ENCODE measurements around the gene KIF21A.
"Not testable (repeated sequence)": the region's sequence is repeated elsewhere in the genome, so short reads cannot be mapped to it uniquely, and the experiment has no call there.

Gene KIF21A

GRCh38 chr12:39343665-39344064 is 99.3 kb downstream of the KIF21A start:
- no peak for DNase-seq

GRCh38 chr12:39341761-39342160 is 101.2 kb downstream of the KIF21A start:
- no peak for DNase-seq

GRCh38 chr12:39341179-39341578 is 101.7 kb downstream of the KIF21A start:
- DNase-seq = no peak

- DNase-seq = no peak
Observed at GRCh38 chr12:39332661-39333175, 110.2 kb downstream of the KIF21A start.

- DNase-seq = no peak
Observed at GRCh38 chr12:39331539-39332261, 111.2 kb downstream of the KIF21A start.

- DNase-seq = no peak
Observed at GRCh38 chr12:39329876-39330275, 113.0 kb downstream of the KIF21A start.

GRCh38 chr12:39329018-39329417 is 113.9 kb downstream of the KIF21A start:
- DNase-seq = no peak

- no peak for DNase-seq
Observed at GRCh38 chr12:39327965-39328364, 115.0 kb downstream of the KIF21A start.

GRCh38 chr12:39327510-39327909 is 115.4 kb downstream of the KIF21A start:
- no peak for DNase-seq

- no peak for DNase-seq
Observed at GRCh38 chr12:39319180-39319579, 123.7 kb downstream of the KIF21A start.

GRCh38 chr12:39314547-39314946 is 128.4 kb downstream of the KIF21A start:
- DNase-seq = no peak

- no peak for DNase-seq
Observed at GRCh38 chr12:39309516-39309915, 133.4 kb downstream of the KIF21A start.

- DNase-seq = no peak
Observed at GRCh38 chr12:39301422-39301821, 141.5 kb downstream of the KIF21A start.

- DNase-seq = no peak
Observed at GRCh38 chr12:39300799-39301198, 142.1 kb downstream of the KIF21A start.

- DNase-seq = no peak
Observed at GRCh38 chr12:39297891-39298290, 145.0 kb downstream of the KIF21A start.

- DNase-seq = no peak
Observed at GRCh38 chr12:39296496-39296895, 146.4 kb downstream of the KIF21A start.

GRCh38 chr12:39295593-39295992 is 147.3 kb downstream of the KIF21A start:
- DNase-seq = not testable (repeated sequence)

- DNase-seq = no peak
Observed at GRCh38 chr12:39294715-39295114, 148.2 kb downstream of the KIF21A start.

GRCh38 chr12:39292125-39292630 is 150.7 kb downstream of the KIF21A start:
- DNase-seq = no peak

GRCh38 chr12:39287817-39288216 is 155.1 kb downstream of the KIF21A start:
- no peak for DNase-seq

GRCh38 chr12:39287409-39287808 is 155.5 kb downstream of the KIF21A start:
- no peak for DNase-seq

GRCh38 chr12:39278426-39278825 is 164.5 kb downstream of the KIF21A start:
- DNase-seq = no peak

GRCh38 chr12:39277416-39277815 is 165.5 kb downstream of the KIF21A start:
- no peak for DNase-seq

- no peak for DNase-seq
Observed at GRCh38 chr12:39275846-39276245, 167.1 kb downstream of the KIF21A start.
